Endothelial cell of umbilical vein (primary cell): ENCODE results near the gene DOCK1.

Experiments used
- EZH2 ChIP-seq: IDR thresholded peaks from 2 replicates; pipeline ENCODE4 v1.6.1; 2012; ENCODE audit warnings: borderline replicate concordance, low read depth, mild to moderate bottlenecking, moderate library complexity, low read length, inconsistent platforms; ENCODE audit not compliant: severe bottlenecking
- POLR2A ChIP-seq: IDR thresholded peaks from 2 replicates; pipeline ENCODE4 v1.6.1; 2012; ENCODE audit warnings: low read depth, mild to moderate bottlenecking, control low read depth, low read length
- POLR2AphosphoS5 ChIP-seq: IDR thresholded peaks from 2 replicates; pipeline ENCODE4 v1.6.1; 2012; ENCODE audit warnings: low read depth, mild to moderate bottlenecking, control low read depth, low read length, moderate library complexity; ENCODE audit not compliant: insufficient read depth

- TF ChIP-seq POLR2AphosphoS5 (no peak), EZH2 (no peak), POLR2A (no peak)
Measured at GRCh38 chr10:127364034-127364433, 458.8 kb downstream of the DOCK1 start.
